Thoracic aorta (tissue), 2 donors: ENCODE measurements around the gene IL20RA. TPM values are rescaled to one million over a fixed set of nuclear protein-coding genes. Genes with fewer than 3 reads are reported as not detected.
A peak's percentile ranks its signal among the peaks of the same experiment; 100 is the strongest.
"Not testable (repeated sequence)": the region's sequence is repeated elsewhere in the genome, so short reads cannot be mapped to it uniquely, and the experiment has no call there.

Experiments
- ATAC-seq: fragments of 150-250 bp; one replicate; pipeline ENCODE4 v1.8.0; 2017; ENCODE audit warnings: low read depth; ENCODE audit not compliant: insufficient number of reproducible peaks, low FRiP score
- DNase-seq: peaks from one replicate; pipeline ENCODE4 v3.0.0-alpha.2; 2020; ENCODE audit warnings: low spot score
- H3K27ac ChIP-seq, 2 donors: fragments of 200-600 bp; sonication (generic); 1 replicate in 1 of 2; 2 replicates in 1 of 2; pipeline ENCODE4 v1.5.1; 2016; ENCODE audit warnings: mild to moderate bottlenecking in 2 of 2, moderate library complexity in 2 of 2
- H3K27me3 ChIP-seq: fragments of 200-600 bp; sonication (generic); replicated peaks from 2 replicates; pipeline ENCODE4 v1.6.0; 2016; ENCODE audit warnings: mild to moderate bottlenecking; ENCODE audit not compliant: insufficient read depth
- H3K36me3 ChIP-seq: fragments of 200-600 bp; sonication (generic); one replicate; pipeline ENCODE4 v1.5.1; 2016
- H3K4me1 ChIP-seq, 2 donors: fragments of 200-600 bp; sonication (generic); 1 replicate in 1 of 2; 2 replicates in 1 of 2; pipeline versions ENCODE4 v1.5.1 to v1.6.0; 2016; ENCODE audit warnings: low read depth in 2 of 2, mild to moderate bottlenecking in 1 of 2; ENCODE audit not compliant: control insufficient read depth in 1 of 2
- H3K4me3 ChIP-seq: fragments of 200-600 bp; sonication (generic); 2 replicates; pipeline ENCODE4 v1.5.1; 2016; ENCODE audit warnings: mild to moderate bottlenecking
- H3K9me3 ChIP-seq: fragments of 200-600 bp; sonication (generic); 2 replicates; pipeline ENCODE4 v1.5.1; 2016
- total RNA-seq, 2 donors: library from RNA; depleted of rRNA; stranded (reverse); fragments of >200 nt; gene quantifications; one replicate each; pipeline versions ENCODE4 v1.1.0 to v1.2.3, GENCODE V29; 2016
- TF ChIP-seq, protein P1 (sequence below): fragments of 200-600 bp; sonication (generic); IDR thresholded peaks from one replicate; pipeline ENCODE4 v1.5.1; 2019; ENCODE audit warnings: antibody characterized with exemption

The IL20RA gene
- total RNA-seq, 2 donors from 2014 or later = 0.54 to 1.2 TPM

GRCh38 chr6:137076277-137077068 lies 31.7 kb upstream of the IL20RA start:
- no peak for ATAC-seq
- Histone ChIP-seq H3K4me3 (no peak overlapping the region), H3K9me3 (no peaks in the 10 kb centered on the region), H3K27me3 (no peaks in the 10 kb centered on the region), H3K36me3 (no peaks in the 10 kb centered on the region), H3K4me1 (no peaks in the 10 kb centered on the region), H3K27ac (no peak overlapping the region)
- DNase-seq = peak; percentile 7
- TF ChIP-seq, protein P1, sequence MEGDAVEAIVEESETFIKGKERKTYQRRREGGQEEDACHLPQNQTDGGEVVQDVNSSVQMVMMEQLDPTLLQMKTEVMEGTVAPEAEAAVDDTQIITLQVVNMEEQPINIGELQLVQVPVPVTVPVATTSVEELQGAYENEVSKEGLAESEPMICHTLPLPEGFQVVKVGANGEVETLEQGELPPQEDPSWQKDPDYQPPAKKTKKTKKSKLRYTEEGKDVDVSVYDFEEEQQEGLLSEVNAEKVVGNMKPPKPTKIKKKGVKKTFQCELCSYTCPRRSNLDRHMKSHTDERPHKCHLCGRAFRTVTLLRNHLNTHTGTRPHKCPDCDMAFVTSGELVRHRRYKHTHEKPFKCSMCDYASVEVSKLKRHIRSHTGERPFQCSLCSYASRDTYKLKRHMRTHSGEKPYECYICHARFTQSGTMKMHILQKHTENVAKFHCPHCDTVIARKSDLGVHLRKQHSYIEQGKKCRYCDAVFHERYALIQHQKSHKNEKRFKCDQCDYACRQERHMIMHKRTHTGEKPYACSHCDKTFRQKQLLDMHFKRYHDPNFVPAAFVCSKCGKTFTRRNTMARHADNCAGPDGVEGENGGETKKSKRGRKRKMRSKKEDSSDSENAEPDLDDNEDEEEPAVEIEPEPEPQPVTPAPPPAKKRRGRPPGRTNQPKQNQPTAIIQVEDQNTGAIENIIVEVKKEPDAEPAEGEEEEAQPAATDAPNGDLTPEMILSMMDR = peak; percentile 40

- not testable (repeated sequence) for H3K27me3 ChIP-seq, H3K27ac ChIP-seq, DNase-seq, H3K36me3 ChIP-seq, H3K9me3 ChIP-seq, H3K4me3 ChIP-seq, ATAC-seq, H3K4me1 ChIP-seq
These were observed 31.0 kb upstream of the IL20RA start for GRCh38 chr6:137075790-137076189.

DNA sequence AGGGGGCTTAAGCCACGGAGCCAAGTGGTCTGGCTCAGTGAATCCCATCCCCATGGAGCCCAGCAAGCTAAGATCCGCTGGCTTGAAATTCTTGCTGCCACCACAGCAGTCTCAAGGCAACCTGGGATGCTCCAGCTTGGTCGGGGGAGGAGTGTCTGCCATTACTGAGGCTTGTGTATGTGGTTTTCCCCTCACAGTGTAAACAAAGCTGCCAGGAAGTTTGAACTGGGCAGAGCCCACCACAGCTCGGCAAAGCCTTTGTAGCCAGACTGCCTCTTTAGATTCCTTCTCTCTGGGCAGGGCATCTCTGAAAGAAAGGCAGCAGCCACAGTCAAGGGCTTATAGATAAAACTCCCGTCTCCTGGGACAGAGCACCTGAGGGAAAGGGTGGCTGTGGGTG lies 25.5 kb upstream of the IL20RA start:
- H3K36me3 ChIP-seq = no peaks in the 10 kb centered on the region
- ATAC-seq (no peak), DNase-seq (no peak)
- no peak overlapping the region for H3K27ac ChIP-seq
- TF ChIP-seq, protein P1 = no peak
- no peaks in the 10 kb centered on the region for H3K27me3 ChIP-seq
- no peaks in the 10 kb centered on the region for H3K4me1 ChIP-seq
- H3K9me3 ChIP-seq = no peaks in the 10 kb centered on the region
- no peak overlapping the region for H3K4me3 ChIP-seq

GRCh38 chr6:137067399-137067798 lies 22.6 kb upstream of the IL20RA start:
- Histone ChIP-seq H3K4me3 (no peak overlapping the region), H3K36me3 (no peaks in the 10 kb centered on the region), H3K4me1 (no peaks in the 10 kb centered on the region), H3K27me3 (no peaks in the 10 kb centered on the region), H3K9me3 (no peaks in the 10 kb centered on the region), H3K27ac (no peak overlapping the region)
- ATAC-seq = no peak
- TF ChIP-seq, protein P1 = no peak
- no peak for DNase-seq

DNA sequence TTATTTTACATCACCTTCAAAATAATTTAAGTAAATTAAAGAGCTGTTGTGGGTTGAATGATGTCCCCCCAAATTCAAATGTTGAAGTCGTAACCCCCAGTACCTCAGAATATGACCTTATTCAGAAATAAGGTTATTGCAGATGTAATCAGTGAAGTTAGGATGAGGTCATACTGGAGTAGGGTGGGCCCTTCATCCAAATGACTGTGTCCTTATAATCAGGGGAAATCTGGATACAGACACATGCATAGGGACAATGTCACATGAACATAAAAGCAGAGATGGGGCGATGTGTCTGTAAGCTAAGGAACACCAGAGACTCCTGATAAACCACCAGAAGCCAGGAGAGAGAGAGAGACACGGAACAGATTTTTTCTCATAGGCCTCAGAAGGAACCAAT lies 13.3 kb upstream of the IL20RA start:
- ATAC-seq = no peak
- no peaks in the 10 kb centered on the region for H3K4me1 ChIP-seq
- no peaks in the 10 kb centered on the region for H3K36me3 ChIP-seq
- H3K4me3 ChIP-seq = no peak overlapping the region
- no peaks in the 10 kb centered on the region for H3K9me3 ChIP-seq
- no peak for DNase-seq
- TF ChIP-seq, protein P1 = no peak
- H3K27ac ChIP-seq = no peak overlapping the region
- no peaks in the 10 kb centered on the region for H3K27me3 ChIP-seq
